ENCODE data around the gene C17orf114.

The C17orf114 gene

DNA sequence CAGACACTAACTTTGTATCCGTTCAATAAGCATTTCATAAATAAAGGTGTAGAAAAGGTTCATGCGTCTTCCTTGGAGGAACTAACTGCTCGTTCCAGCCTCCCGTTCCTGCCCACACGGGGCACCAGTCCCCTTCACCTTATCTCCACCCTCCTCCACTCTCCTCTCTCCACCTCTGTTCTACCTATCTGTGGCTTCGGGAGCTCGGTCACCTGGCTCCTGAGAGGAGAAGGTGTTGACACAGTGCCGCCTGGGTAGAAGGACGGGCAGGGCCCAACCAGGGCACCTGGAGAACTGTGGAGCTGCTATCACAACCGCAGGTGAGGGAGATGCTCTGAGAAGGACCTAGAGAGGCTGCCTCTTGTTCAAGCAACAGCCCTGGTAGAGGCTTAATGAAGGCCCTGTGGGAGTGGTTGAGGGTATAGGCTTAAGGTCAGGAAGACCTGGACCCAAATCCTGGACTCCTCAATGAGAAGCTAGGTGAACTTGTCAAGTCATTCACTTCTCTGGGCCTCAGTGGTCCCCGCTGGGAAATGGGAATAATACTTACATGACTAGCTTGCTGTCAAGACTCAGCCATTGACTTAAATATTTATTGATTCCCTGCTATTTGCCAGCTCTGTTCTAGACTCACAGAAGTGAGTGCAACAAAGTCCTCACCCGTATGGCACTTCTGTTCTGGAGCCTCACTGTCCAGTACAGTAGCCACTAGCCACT, 21.4 kb upstream of the C17orf114 start:
- DNase-seq (ENCODE audit: low read depth), result no peak

DNA sequence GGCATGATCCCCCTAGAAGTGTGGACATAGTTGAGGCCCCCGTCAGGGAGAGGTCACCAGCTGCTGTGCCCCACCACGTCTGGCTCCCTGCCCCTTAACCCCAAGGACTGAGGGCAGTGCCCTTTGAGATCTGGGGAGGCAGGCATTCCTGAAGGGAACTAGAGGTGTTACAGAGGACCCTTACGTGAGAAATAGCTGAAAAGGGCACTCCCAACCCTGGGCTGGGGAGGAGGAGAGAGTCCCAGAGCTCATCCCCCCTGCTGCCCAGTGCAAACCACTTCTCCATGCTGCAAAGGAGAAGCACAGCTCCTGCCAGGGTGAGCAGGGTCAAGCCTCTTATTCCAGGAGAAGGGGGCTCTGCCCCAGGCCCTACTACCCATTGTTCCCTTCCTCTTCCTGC, 20.7 kb upstream of the C17orf114 start:
- no peak for DNase-seq (ENCODE audit: low read depth)

DNA sequence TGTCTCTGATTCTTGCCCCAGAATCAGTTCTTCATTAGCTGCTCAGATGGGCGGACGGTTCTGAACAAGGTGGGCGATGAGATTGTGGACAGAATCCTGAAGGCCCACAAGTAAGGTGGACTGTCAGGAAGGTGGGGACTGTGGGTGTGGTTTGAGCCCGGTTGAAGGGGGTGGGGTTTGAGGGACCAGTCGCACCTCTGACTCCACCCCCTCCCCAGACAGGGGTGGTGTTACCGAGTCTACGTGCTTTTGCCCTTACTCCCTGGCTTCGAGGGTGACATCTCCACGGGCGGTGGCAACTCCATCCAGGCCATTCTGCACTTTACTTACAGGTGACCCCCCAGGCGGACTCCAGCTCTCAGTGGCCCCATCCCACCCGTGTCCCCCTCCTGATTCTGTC, 16.1 kb upstream of the C17orf114 start:
- DNase-seq (ENCODE audit: low read depth), result no peak

DNA sequence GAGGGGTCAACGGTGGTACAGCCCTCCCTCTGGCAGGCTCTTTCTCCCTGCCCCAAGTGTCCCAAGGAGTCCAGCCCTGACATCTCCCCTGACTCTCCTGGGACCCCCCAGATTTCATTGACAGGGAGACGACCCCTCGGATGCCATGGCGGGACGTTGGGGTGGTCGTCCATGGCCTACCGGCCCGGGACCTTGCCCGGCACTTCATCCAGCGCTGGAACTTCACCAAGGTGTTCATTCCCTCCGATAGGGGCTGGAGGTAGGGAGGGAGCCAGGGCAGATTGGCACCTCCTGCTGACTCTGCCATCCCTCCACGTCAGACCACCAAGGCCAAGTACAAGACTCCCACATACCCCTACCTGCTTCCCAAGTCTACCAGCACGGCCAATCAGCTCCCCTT, 14.7 kb upstream of the C17orf114 start:
- no peak for DNase-seq (ENCODE audit: low read depth)

- DNase-seq (ENCODE audit: low read depth), result no peak
These were observed 13.0 kb upstream of the C17orf114 start for GRCh38 chr17:4815043-4815675.

- DNase-seq (ENCODE audit: low read depth), result no peak
These were observed 10.6 kb upstream of the C17orf114 start for GRCh38 chr17:4812690-4813089.

DNA sequence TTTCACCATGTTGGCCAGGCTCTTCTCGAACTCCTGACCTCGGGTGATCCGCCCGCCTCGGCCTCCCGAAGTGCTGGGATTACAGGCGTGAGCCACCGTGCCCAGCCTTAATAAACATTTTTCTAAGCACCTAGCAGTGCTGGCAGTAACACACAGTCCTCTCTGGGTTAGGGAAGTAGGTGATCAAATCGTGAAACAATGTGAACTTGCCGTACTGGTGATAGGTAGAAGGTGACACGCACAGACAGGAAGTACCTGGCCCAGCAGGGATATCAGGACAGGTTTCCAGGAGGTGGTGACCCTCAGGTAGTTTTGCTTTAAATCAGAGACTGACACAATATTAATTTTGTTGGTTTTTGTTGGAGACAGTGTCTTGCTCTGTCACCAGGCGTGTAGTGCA, 9.3 kb upstream of the C17orf114 start:
- DNase-seq (ENCODE audit: low read depth), result no peak

DNA sequence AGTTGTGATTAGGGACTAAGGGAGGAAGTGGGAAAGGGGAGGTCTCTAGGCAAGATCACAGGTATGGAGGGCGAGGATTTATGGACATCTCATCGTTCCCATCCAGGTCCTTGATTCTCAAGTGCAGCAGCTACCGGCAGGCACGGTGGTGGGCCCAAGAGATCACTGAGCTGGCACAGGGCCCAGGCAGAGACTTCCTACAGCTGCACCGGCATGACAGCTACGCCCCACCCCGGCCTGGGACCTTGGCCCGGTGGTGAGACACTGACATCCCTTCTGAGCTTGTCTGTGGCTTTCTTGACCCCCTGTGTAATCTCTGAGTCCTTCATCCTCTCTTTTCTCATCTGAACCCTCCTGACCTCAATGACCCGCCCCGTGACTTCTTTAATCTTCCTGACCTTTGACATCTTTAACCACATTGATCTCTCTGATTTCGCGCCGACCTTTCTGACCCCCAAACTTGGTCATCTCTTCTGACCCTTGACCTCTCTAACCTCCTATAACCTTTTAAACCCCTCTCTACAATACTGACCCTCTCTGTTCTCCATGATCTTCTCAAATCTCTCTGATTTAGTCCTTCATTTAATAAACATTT, 8.7 kb upstream of the C17orf114 start:
- no peak for DNase-seq (ENCODE audit: low read depth)

GRCh38 chr17:4808378-4808767, 6.2 kb upstream of the C17orf114 start:
- no peak for DNase-seq (ENCODE audit: low read depth)

GRCh38 chr17:4807605-4808377, 5.7 kb upstream of the C17orf114 start:
- no peak for DNase-seq (ENCODE audit: low read depth)

GRCh38 chr17:4806777-4807604, 4.9 kb upstream of the C17orf114 start, which contains the start of gene PLD2:
Gene PLD2, plus strand, starts transcription at chr17:4807152. Its CDS starts 621 bp downstream, at chr17:4807773.
- DNase-seq (ENCODE audit: low read depth), result peak; percentile 74

DNA sequence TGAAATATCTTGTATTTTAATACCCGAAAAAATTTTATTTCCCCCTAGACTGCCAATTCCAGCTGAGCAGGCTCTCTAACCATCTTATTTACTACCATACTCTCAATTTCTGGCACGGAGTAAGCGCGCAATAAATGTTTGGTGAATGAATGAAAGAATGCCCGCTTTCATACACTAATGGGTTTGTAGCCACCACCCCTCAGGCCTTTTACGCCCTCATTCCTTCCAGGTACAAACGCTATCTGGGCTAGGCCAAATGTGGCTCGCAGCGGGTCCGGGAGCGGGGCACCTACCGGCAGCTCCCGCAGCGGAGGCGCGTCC, 4.3 kb upstream of the C17orf114 start:
- DNase-seq (ENCODE audit: low read depth), result no peak

GRCh38 chr17:4800462-4801196, 1.5 kb downstream of the C17orf114 start:
- no peak for DNase-seq (ENCODE audit: low read depth)

DNA sequence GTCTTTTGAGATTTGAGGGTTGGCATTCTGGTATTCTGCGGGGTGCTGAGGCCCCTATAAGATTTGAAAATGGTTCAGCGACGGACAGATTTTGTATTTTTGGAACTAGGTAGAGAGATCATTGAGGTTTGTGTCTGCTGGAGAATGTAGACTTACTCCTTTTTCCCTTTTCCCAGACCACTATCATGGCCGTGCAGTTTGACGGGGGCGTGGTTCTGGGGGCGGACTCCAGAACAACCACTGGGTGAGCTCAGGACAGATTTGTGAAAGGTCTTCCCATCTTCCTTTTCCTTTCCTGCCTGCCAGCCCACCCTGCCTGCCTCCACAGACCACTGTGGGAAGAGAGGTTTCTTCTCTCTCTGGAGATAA, 5.6 kb downstream of the C17orf114 start:
- DNase-seq (ENCODE audit: low read depth), result no peak

- no peak for DNase-seq (ENCODE audit: low read depth)
These were observed 7.0 kb downstream of the C17orf114 start for GRCh38 chr17:4795168-4795567.

DNA sequence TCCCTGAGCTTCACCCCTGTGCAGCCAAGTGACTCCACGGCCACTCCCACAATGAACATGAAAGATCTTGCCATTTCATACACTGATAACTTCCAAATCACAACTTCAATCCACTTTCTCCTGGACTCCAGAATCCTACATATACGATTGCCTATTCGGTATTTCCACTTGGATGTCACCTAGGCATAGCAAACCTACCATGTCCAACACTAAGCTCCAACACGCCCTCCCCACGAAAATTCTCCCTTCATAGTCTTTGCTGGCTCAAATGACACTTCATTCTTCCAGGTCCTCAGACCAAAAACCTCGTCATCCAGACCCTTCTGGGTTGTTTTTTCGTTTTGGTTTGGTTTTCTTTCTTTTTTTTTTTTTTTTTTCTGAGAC, 11.4 kb downstream of the C17orf114 start:
- DNase-seq (ENCODE audit: low read depth), result no peak

DNA sequence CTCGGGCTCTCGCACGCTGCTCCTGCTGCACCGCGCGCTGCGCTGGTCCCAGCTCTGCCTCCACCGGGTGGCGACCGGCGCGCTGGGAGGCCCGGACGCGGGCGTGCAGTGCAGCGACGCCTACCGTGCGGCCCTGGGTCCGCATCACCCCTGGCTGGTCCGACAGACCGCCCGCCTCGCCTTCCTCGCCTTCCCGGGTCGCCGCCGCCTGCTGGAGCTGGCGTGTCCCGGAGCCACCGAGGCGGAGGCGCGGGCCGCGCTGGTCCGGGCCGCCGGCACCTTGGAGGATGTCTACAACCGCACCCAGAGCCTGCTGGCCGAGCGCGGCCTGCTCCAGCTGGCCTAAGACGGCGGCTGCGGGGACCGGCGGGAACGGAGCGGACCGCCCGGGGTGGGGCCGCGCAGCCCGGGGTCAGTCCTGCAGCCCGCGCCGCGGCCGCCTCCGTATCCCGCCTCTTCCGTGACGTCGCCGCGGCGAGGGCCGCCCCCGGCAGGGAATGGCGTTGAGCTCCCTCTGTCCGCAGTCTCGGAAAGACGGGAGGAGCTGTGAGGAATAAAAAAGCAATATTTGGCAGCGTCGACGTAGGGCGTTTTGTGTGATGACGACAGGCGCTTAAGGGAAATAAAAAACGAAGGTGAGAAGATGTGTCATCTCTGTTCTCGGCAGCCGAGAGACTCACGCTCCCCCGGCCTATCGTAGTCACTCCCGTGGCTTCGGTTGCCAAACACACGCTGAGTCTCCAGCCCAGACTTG, 12.0 kb downstream of the C17orf114 start:
- peak; percentile 71 for DNase-seq (ENCODE audit: low read depth)

GRCh38 chr17:4789701-4789950, 12.5 kb downstream of the C17orf114 start:
- no peak for DNase-seq (ENCODE audit: low read depth)

GRCh38 chr17:4788807-4789700, 13.1 kb downstream of the C17orf114 start, which contains the start of gene GLTPD2:
Gene GLTPD2, plus strand, starts transcription at chr17:4788964. Its CDS starts 48 bp downstream, at chr17:4789012.
- DNase-seq (ENCODE audit: low read depth), result no peak

Data from stimulated activated CD4-positive, alpha-beta T cell treated with anti-CD3 and anti-CD28 coated beads, Interleukin-2, amount 100 ng/mL, for 4 hours (primary cell).